AG09309 (cell line): ENCODE measurements around the gene FOSL2.

Experiments used
- DNase-seq: peaks from one replicate; pipeline ENCODE4 v3.0.0-alpha.2; 2010; ENCODE audit warnings: low read depth
- H3K4me3 ChIP-seq: 2 replicates; pipeline ENCODE4 v1.5.1; 2011; ENCODE audit warnings: mild to moderate bottlenecking, low read depth, low read length, moderate library complexity; ENCODE audit not compliant: control insufficient read depth
- TF ChIP-seq, protein P1 (sequence below): IDR thresholded peaks from 2 replicates; pipeline ENCODE4 v1.5.1; 2011; ENCODE audit warnings: mild to moderate bottlenecking, low read depth, low read length, inconsistent platforms; ENCODE audit not compliant: insufficient read depth, control insufficient read depth; ENCODE audit errors: missing control alignments

The FOSL2 gene

DNA sequence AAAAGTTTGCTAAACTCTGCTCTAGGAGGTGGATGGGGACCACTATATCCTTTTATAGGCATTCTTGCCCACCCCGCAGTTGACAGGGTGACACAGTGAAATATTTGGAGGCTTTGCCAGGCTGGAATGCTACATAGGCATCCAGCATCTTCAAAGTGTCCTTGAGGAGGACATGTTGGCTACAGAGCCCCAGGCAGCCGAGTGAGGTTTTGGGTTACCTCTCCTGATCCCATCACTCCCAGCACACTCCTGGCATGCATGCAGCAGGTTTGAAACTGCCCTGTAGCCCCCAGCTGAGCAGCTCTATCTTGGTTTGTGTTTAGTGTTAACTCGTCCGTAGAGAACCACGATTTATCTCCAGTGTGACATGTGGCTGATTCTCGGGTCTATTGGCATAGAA, 7.3 kb downstream of the FOSL2 start:
- no peak overlapping the region; the same call in none of the 2 replicates for H3K4me3 ChIP-seq
- TF ChIP-seq, protein P1, sequence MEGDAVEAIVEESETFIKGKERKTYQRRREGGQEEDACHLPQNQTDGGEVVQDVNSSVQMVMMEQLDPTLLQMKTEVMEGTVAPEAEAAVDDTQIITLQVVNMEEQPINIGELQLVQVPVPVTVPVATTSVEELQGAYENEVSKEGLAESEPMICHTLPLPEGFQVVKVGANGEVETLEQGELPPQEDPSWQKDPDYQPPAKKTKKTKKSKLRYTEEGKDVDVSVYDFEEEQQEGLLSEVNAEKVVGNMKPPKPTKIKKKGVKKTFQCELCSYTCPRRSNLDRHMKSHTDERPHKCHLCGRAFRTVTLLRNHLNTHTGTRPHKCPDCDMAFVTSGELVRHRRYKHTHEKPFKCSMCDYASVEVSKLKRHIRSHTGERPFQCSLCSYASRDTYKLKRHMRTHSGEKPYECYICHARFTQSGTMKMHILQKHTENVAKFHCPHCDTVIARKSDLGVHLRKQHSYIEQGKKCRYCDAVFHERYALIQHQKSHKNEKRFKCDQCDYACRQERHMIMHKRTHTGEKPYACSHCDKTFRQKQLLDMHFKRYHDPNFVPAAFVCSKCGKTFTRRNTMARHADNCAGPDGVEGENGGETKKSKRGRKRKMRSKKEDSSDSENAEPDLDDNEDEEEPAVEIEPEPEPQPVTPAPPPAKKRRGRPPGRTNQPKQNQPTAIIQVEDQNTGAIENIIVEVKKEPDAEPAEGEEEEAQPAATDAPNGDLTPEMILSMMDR: no peak
- no peak for DNase-seq

DNA sequence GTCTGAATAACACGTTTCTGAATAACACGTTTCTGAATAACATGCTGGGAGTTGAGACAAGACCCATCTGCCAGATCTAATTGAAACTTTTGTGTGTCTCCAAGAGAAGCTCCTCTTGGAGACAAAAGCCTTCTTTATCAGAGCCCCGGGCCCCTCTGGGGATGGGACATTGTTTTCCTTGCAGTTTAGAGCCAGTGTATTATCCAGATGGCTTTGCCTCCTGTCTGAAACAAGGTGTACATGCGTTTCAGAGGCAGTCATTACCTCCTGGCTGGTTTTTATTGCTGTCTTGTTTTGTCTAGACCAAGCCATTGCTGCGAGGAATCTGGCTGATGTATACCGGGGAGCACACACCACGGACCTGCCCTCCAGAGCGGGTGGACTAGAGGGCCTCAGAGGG, 7.8 kb downstream of the FOSL2 start:
- TF ChIP-seq, protein P1: no peak
- no peak for DNase-seq

DNA sequence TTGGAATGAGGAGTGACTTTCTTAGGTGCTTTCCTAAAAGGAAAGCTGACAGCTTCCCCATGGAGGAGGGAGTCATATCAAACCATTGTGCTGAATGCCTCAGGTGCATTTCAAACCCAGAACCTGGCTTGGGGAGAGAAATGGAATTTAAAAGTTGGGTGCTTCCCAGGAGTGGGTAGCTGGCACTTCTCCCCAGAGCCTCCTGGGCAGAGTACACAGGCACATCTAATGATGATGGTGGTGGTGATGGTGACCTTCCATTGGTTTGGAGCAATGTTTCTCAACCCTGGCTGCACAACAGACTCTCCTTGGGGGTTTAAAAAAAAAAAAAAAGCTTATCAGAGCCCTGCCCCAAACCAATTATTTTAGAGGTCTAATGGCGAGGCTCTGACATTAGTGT, 8.3 kb downstream of the FOSL2 start:
- H3K4me3 ChIP-seq: no peak overlapping the region
- TF ChIP-seq, protein P1: no peak
- no peak for DNase-seq

More for the DNA sequence above, 7.8 kb downstream of the FOSL2 start:
- no peak overlapping the region for H3K4me3 ChIP-seq

DNA sequence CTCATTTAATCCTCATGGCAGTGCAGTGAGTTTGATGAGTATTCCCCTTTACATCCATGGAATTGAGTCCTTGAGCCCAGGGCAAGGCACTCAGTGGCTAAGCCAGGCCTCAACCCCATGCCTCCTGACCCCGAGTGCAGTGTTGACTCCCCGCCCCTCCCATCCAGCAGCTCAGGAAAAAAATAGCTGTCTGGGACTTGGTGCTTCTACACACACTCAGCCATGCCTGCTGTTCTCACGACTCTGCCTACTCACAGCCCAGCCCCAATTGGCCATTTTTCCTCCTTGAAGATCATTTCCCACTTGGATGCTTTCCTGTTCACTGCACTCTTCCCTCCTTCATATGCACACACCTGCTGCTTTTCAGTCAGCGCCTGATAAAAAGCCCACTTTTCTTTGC, 8.8 kb downstream of the FOSL2 start:
- TF ChIP-seq, protein P1: no peak
- DNase-seq: no peak
- H3K4me3 ChIP-seq: no peak overlapping the region

DNA sequence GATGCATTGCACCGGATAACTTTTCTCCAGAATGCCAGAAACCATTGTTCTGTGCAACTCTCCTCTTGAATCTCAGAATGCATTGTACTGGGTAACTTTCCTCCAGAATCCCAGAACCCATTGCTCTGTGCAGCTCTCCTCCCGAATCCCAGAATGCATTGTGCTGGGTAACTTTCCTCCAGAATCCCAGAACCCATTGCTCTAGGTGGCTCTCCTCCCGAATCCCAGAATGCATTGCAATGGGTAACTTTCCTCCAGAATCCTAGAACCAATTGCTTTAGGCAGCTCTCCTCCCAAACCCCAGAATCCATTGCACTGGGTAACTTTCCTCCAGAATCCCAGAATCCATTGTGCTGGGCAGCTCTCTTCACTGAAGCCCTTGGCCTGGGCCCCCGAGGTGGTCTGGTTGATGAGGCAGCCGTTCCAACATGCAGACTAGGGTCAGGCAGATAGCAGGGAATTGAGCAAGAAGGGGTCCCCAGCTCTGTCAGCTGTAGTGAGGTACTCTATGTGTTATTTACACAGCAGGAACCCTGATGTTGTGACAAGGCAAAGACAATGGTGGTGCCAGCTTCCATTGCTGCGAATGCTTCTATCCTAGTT, 9.4 kb downstream of the FOSL2 start:
- TF ChIP-seq, protein P1: no peak
- DNase-seq: no peak
- no peak overlapping the region for H3K4me3 ChIP-seq

DNA sequence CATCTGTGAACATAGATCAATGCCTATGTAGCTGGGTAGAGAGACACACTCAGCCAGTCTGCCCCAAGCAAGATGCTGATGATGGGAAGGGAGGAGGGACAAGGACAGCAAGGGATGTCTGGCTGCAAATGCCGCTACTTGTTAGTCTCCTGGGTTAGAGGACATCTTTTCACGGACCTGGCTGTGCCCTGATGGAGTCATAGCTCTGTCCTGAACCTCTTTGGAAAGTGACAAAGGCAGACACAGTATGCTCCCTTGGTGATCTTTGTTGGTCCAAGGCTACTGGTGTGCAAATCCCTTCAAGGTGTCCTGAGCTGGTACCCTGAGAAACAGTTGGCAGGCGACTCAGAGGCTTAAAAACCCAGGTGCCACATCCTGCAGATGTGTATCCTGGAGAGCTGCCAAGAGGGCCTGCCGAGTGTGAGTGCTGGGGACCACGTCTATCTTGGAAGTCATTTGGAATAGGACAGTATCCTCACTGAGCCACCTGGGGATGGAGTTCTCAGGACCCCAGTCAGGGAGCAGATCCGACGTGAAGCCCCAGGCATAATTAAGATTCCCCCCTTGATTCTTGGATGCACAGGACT, 10.8 kb downstream of the FOSL2 start:
- no peak for DNase-seq
- TF ChIP-seq, protein P1: no peak
- H3K4me3 ChIP-seq: no peak overlapping the region
